HG03521 (cell line): ENCODE results near the gene VSIG10L.

Experiments
- ATAC-seq: cut with Tn5 transposase; IDR thresholded peaks from one replicate; pipeline ENCODE4 v1.9.1; 2021; ENCODE audit warnings: mild to moderate bottlenecking, moderate library complexity; ENCODE audit not compliant: unreplicated experiment

VSIG10L gene

GRCh38 chr19:51318687-51319648, 23.0 kb downstream of the VSIG10L start:
- no peak for ATAC-seq

- ATAC-seq: no peak
Observed at GRCh38 chr19:51317968-51318367, 24.0 kb downstream of the VSIG10L start.

DNA sequence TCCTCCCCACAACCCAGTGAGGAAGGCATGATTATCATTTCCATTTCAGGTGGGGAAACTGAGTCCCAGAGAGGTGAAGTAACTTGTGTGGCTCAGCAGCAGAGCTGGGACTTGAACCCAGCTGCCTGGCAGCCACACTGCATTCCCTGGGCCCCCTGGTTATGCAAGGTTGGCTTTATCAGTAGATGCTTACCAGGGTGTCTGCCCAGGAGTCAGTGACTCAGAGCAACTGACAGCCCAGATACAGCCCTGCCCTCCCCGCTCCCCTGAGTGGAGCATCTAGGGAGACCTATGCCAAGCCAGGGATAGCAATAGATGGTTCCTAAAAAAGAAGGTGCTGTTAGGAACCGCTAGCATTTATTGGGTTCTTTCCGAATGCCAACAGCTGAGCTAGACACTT, 24.6 kb downstream of the VSIG10L start:
- no peak for ATAC-seq

DNA sequence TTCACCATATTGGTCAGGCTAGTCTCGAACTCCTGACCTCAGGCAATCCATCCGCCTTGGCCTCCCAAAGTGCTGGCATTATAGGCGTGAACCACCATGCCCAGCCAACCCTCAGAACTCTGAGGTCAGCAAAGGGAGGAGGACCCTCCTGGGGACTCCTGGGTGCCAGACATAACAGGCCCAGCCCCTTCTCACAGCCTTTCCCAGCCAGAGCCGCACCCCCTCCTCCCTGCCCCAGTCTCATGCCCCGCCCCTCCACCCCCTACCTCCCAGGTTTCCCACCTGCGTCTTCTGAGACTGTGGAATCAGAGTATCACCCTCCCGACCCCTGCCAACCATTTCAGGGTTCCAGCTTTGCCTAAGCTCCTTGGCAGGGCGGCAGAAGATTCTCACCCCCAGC, 25.3 kb downstream of the VSIG10L start:
- no peak for ATAC-seq

DNA sequence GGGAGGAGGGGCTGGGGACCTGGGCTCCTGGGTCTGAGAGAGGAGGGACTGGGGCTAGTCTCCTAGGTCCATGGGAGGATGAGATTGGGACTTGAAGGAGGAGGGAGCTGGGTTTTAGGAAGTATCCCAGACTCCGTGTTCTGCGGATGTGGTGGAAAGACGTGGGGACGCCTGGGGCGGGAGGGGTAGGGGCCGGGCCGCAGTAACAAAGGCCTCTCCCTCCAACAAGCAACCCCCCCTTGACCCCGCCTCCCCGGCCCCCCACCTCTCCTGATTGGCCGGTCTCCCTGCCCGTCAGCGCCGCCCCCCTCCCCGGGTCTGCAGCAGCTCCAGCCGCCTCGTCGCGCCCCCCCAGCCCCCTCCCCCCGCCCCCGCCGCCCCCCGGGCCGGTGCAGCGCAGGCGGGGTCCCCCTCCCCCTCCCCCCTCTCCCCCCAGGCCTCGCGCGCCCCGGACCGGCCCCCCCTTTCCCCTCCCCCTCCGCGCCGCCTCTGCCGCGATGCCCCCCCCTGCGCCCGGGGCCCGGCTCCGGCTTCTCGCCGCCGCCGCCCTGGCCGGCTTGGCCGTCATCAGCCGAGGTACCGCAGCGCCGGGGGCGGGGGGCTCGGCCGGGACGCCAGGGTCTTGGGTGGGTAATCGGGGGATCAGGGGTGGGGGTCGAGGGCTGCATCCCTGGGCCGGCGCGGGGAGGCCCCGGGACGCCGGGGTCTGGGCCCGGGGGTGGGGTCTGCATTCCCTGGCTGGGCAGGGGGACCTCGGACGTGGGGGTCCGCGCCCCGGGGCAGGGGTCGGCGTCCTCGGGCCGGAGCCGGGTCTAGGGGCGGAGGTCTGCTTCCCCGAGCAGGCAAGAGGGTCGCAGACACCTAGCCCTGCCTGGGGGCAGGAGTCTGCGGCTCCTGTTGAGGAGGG, 30.3 kb downstream of the VSIG10L start, which contains the start of gene IGLON5:
TSS of gene IGLON5 (plus strand) at position 294 of the 907 bp plus-strand sequence. CDS start at position 498, 204 bp downstream.
- ATAC-seq: no peak

GRCh38 chr19:51305479-51305878, 36.5 kb downstream of the VSIG10L start:
- ATAC-seq: no peak

- no peak for ATAC-seq
Observed at GRCh38 chr19:51301266-51301665, 40.7 kb downstream of the VSIG10L start.

- ATAC-seq: no peak
Observed at GRCh38 chr19:51297406-51297805, 44.5 kb downstream of the VSIG10L start.

DNA sequence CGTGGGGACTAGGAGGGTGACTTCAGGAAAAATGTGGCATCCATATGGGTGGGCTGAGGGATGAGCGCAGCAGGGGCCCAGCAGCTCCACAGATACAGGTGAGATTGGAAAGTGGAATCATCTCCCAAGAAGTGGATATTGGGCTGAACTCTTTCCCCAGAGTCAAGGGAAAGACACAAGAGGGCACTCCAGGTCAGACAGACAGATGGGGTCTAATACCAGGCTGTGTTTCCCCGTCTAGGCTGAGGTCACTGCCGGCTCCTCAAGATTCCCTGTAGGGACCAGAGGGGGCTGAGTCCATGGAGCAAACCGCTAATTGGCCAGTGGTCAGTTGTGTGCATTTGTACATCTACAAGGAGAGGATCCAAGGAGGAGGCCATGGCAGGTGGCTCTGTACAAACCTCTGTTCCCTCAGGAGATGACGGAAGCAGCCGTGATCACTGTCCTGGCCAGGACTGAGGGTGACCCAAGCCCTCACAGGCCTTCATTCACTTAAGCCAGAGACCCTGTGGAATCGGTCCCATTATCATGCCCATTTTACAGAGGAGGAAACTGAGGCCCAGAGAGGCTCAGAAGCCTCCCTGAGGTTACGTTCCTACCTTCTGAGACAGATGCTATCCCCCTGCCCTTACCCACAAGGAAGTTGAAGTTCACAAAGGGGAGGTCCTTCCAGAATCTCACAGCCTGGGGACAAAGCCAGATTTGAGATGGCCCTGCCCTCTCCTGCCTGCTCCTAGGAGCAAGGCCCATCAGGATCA, 45.4 kb downstream of the VSIG10L start:
- ATAC-seq: no peak

- ATAC-seq: no peak
Observed at GRCh38 chr19:51295382-51296126, 46.4 kb downstream of the VSIG10L start.

DNA sequence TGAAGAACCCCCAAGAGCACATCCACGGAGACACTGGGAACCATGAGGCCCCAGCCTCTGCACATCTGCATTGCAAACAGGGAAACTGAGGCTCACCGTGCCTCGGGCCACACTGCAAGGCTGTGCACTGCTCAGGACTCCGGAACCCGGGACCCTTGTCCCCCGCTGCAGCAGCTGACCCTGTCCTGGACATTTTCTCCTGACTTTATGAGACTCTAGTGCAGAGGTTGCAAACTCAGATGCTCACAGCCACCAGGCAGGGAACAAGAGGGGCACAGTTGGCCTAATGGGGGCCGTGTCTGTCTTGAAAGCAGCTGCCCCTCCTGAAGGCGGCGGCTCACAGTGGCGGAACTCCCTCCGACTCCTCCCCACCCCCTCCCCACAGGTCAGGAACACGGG, 47.0 kb downstream of the VSIG10L start:
- no peak for ATAC-seq

DNA sequence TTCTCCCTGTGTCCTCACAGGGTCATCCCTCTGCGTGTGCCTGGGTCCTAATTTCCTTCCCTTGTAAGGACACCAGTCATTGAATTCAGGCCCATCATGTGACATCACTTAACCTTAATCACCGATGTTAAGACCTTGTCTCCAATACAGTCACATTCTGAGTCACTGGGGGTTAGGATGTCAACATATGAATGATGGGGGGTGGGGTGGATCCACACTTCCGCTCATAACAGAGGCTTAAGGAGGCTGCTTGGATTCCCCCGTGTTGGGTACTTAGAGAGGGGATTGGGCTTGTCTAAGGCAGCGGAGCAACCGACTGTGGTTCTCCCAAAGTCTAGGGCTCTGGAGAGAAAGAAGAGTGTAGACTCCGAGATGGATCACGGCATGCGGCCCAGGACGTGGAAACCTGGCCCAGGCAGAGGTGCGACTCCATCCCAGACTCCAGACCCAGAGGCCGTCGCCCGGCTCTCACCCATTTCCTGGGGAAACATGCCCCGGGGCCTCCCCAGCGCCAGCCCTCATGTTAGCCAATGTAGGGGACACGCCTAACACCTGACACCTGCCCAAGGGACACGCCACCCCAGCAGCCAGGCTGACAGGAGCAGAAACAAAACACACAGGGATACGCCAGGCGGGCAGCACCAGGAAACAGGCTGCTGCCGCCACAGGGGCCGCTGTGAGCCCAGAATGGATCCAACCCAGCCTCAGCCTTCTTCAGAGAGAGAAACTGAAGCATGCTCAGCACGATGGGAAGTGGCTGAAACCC, 47.5 kb downstream of the VSIG10L start:
- no peak for ATAC-seq

DNA sequence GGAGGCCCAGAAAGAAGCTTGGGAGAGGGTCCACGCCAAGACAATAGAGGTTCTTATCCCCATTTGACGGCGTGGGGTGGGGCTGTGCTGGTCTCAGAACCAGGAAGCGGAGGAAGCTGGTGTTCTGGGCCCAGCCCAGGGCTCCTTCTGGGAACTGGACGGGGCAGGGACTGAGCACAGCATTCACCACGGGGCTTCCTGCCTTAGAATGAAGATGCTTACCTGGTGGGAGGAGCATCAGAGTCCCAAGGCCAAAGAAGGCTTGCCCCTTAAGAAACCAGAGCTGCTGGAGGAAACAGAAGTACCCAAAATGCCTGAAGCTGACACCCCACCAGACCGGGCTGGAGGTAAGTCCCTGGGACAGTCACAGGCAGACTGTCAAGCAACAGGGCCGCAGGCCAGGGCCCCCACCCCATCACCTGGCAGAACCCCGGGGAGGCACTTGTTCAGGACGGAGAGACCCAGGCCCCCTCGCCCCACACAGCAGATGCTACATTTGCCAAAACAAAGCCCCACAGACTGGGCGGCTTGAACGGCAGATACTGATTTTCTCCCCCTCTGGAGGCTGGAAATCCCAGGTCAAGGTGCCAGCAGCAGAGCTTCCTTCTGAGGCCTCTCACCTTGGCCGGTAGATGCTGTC, 48.2 kb downstream of the VSIG10L start:
- ATAC-seq: no peak

DNA sequence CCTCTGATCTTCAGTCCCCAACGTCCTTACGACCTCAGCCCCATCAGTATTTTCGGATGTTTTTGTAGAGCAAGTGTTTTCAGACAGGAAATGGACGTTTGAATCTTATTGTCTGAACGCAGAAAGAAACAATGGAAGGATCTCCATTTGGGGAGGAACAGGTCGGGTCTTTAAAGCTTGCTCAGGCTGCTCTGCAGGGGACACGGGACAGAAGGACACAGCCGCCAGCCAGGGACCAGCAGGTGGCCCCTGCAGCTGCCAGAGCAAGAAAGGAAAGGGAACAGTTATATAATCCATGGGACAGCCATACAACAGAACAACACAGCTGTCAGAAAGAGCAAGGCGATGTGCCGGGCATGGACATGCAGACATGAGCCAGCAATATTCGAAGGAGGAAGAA, 49.0 kb downstream of the VSIG10L start:
- ATAC-seq: no peak

GRCh38 chr19:51289635-51290034, 52.3 kb downstream of the VSIG10L start:
- ATAC-seq: no peak

DNA sequence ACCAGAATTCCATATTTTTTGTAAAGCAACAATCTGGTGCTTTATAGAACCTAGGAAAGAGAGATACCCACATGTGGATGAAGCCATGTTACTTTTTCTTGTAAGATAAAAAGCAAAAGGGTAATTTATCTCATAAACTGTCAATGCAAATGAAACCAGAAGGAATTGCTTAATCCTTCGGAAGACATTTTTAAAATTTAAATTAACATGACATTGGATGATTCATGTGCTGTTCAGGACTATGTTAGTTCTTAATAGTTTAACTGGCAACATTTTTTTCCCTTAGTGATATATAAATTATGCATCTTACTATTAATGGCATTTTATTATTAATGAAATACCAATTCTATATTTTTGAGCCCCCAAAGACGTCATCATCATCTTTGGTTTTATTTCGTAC, 56.3 kb downstream of the VSIG10L start:
- ATAC-seq: no peak

DNA sequence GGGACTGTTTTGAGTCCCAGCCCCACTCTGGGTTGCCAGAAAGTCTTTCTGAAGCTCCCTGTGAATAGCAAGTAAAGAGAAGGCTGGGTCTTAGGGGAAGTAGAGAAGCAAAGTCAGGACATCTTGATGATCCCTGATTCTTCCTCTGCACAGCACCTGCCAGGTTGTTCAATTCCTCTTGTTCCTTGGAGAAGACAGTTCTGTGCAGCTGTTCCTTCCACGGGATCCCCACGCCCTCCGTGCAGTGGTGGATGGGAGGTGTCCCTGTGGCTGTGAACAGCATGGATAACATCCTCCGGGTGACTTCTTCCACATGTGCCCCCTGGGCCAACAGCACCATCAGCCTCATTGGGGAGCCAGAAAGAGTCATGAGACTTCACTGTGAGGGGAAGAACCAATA, 59.6 kb downstream of the VSIG10L start:
- ATAC-seq: no peak
